ENCODE results near the gene AKAP13.

Gene AKAP13

DNA sequence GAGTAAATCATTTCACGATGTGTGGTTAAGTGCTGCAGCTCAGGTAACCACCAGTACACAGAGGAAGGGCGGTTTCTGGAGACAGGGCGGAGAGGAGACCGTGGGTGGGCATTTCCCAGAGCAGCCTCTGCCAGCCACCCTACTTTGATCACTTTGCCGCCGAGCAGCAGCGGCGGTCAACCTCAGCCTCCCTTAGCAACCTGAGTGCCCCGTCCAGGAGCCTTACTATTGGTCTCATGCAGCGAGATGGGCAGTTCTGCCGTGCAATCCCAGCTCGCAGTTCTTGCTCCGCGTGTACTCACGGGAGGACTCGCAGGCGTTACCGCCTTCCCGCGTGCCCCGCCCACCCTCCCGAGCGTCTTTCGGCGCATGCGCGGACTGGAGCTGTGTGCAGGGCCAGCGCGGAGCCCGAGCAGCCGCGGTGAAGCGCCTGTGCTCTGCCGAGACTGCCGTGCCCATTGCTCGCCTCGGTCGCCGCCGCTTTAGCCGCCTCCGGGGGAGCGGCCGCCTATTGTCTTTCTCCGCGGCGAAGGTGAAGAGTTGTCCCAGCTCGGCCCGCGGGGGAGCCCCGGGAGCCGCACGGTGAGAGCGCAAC, at the start of gene AKAP13:
Gene AKAP13 (plus strand): TSS at position 387 of the 595 bp plus-strand sequence. CDS start 105,118 bp downstream, outside the sequence.
- Histone ChIP-seq H3K27me3 (ENCODE audit: control insufficient read depth, insufficient read depth, low read length) (peaks cover 1% of the 10 kb centered on the region; the same call in 1 of the 2 replicates), H3K27ac (ENCODE audit: low read length) (no peak within 1 kb of the TSS)
- WGBS (ENCODE audit: insufficient coverage, insufficient read length): no CpG with 5 or more reads among the region's 54 CpGs

DNA sequence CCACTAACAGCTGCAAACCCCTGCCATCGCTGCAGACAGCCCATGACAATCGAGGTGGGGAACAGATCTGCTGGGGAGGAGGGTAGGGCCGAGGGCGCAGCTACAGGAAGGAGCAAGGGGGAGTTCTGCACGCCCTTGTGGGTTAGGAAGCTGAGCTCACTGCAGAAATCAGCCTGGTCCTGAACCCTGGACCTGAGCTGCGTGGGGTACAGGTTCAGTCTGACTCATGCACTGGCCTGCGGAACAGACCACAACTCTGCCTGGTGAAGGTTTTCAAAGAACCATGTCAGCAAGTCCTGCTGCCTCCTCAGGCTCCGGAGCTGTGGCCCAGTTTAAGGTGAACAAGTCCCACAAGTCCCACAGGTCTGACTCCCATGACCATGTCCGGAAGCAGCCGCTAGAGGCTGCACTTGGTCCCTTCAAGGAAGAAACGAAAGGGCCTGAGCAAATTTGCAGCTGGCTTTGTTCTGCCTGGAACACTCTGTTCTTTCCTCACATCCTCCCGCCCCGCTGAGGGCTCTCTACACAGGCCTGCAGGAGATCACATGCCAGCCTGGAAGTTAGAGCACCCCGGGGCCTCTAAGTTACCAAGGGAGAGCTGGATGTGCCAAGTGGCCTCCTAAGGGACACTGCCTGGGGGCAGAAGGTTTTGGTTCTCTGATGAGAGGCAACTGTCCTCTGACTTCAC, 49.4 kb upstream of the AKAP13 start:
- no CpG with 5 or more reads among the region's 14 CpGs for WGBS (ENCODE audit: insufficient coverage, insufficient read length)
- Histone ChIP-seq H3K36me3 (ENCODE audit: control insufficient read depth, insufficient read depth, low read length) (no peaks in the 10 kb centered on the region), H3K27ac (ENCODE audit: low read length) (no peak overlapping the region), H3K4me1 (ENCODE audit: control insufficient read depth, insufficient read depth, low read length) (no peaks in the 10 kb centered on the region), H3K9me3 (ENCODE audit: control insufficient read depth, insufficient read depth, low read length) (no peaks in the 10 kb centered on the region), H3K27me3 (ENCODE audit: control insufficient read depth, insufficient read depth, low read length) (no peaks in the 10 kb centered on the region), H3K4me3 (ENCODE audit: low read length) (no peak overlapping the region)
- DNase-seq (ENCODE audit: low read depth, low spot score): peak; percentile 74

More for the DNA sequence above, at the start of gene AKAP13:
- H3K4me1 ChIP-seq (ENCODE audit: control insufficient read depth, insufficient read depth, low read length): no peaks in the 10 kb centered on the region
- H3K9me3 ChIP-seq (ENCODE audit: control insufficient read depth, insufficient read depth, low read length): no peaks in the 10 kb centered on the region
- H3K4me3 ChIP-seq (ENCODE audit: low read length): peak within 1 kb of the TSS; percentile 95
- peak; percentile 98 for DNase-seq (ENCODE audit: low read depth, low spot score)
- H3K36me3 ChIP-seq (ENCODE audit: control insufficient read depth, insufficient read depth, low read length): no peaks in the 10 kb centered on the region

DNA sequence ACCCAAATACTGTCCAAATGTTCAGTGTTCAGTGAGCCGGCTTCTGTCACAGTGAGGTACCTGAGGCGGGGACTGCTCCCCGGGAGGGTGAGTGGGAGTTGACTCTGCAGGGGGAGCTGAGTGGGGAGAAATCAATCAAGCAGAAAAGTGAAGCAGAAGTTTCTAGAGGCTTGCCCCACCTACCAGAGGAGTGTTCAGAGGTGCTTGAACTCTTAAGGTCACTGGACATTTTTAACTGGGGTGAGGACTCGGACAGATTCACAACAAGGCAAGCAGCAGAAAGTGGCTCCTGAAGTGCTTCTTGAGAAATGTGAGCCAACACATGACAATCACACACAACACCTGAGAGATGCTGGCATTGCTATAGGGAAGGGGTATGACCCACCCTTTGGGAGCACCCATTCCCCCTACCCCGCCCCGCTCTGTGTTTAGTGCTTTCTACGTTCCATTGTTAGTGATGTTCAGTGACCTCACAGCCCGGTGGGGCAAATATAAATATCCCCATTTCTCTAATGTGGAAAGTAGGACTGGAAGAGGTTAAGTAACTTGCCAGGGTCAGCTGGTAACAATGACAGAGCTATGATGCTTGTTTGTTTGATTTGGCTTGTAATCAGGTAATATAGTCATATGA, 48.6 kb upstream of the AKAP13 start:
- H3K36me3 ChIP-seq (ENCODE audit: control insufficient read depth, insufficient read depth, low read length): no peaks in the 10 kb centered on the region
- H3K4me3 ChIP-seq (ENCODE audit: low read length): no peak overlapping the region
- H3K27me3 ChIP-seq (ENCODE audit: control insufficient read depth, insufficient read depth, low read length): no peaks in the 10 kb centered on the region
- H3K9me3 ChIP-seq (ENCODE audit: control insufficient read depth, insufficient read depth, low read length): no peaks in the 10 kb centered on the region
- H3K4me1 ChIP-seq (ENCODE audit: control insufficient read depth, insufficient read depth, low read length): no peaks in the 10 kb centered on the region
- H3K27ac ChIP-seq (ENCODE audit: low read length): no peak overlapping the region
- no peak for DNase-seq (ENCODE audit: low read depth, low spot score)
- no CpG with 5 or more reads among the region's 8 CpGs for WGBS (ENCODE audit: insufficient coverage, insufficient read length)

- no peak for DNase-seq (ENCODE audit: low read depth, low spot score)
- Histone ChIP-seq H3K36me3 (ENCODE audit: control insufficient read depth, insufficient read depth, low read length) (no peaks in the 10 kb centered on the region), H3K4me3 (ENCODE audit: low read length) (no peak overlapping the region), H3K27ac (ENCODE audit: low read length) (no peak overlapping the region), H3K9me3 (ENCODE audit: control insufficient read depth, insufficient read depth, low read length) (no peaks in the 10 kb centered on the region), H3K4me1 (ENCODE audit: control insufficient read depth, insufficient read depth, low read length) (no peaks in the 10 kb centered on the region), H3K27me3 (ENCODE audit: control insufficient read depth, insufficient read depth, low read length) (no peaks in the 10 kb centered on the region)
- no CpG with 5 or more reads among the region's 6 CpGs for WGBS (ENCODE audit: insufficient coverage, insufficient read length)
Observed at GRCh38 chr15:85333132-85333831, 47.1 kb upstream of the AKAP13 start.

DNA sequence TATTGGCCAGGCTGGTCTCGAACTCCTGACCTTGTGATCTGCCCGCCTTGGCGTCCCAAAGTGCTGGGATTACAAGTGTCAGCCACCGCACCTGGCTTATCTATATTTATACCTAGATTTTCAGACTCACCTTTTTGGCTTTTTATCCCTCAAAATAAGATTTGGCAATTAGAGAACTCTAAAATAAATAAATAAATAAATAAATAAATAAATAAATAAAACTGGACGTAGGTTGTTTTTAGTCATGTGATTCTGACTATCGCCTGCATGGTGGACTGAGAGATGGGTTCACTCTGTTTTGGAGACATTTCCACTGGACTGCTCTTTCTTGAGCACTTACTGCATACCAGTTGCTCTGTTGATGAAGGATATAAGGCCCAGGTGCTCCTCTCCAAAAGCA, 46.2 kb upstream of the AKAP13 start:
- Histone ChIP-seq H3K27ac (ENCODE audit: low read length) (no peak overlapping the region), H3K4me1 (ENCODE audit: control insufficient read depth, insufficient read depth, low read length) (no peaks in the 10 kb centered on the region), H3K27me3 (ENCODE audit: control insufficient read depth, insufficient read depth, low read length) (no peaks in the 10 kb centered on the region), H3K4me3 (ENCODE audit: low read length) (no peak overlapping the region), H3K9me3 (ENCODE audit: control insufficient read depth, insufficient read depth, low read length) (no peaks in the 10 kb centered on the region), H3K36me3 (ENCODE audit: control insufficient read depth, insufficient read depth, low read length) (no peaks in the 10 kb centered on the region)
- DNase-seq (ENCODE audit: low read depth, low spot score): no peak
- WGBS (ENCODE audit: insufficient coverage, insufficient read length): no CpG with 5 or more reads among the region's 6 CpGs

- no peaks in the 10 kb centered on the region for H3K4me1 ChIP-seq (ENCODE audit: control insufficient read depth, insufficient read depth, low read length)
- H3K27ac ChIP-seq (ENCODE audit: low read length): no peak overlapping the region
- no peaks in the 10 kb centered on the region for H3K36me3 ChIP-seq (ENCODE audit: control insufficient read depth, insufficient read depth, low read length)
- no peak for DNase-seq (ENCODE audit: low read depth, low spot score)
- whole genome bisulfite sequencing (ENCODE audit: insufficient coverage, insufficient read length): no CpG with 5 or more reads among the region's 13 CpGs
- H3K9me3 ChIP-seq (ENCODE audit: control insufficient read depth, insufficient read depth, low read length): no peaks in the 10 kb centered on the region
- no peak overlapping the region for H3K4me3 ChIP-seq (ENCODE audit: low read length)
- H3K27me3 ChIP-seq (ENCODE audit: control insufficient read depth, insufficient read depth, low read length): no peaks in the 10 kb centered on the region
Observed at GRCh38 chr15:85335193-85335942, 45.0 kb upstream of the AKAP13 start.

GRCh38 chr15:85336880-85337279, 43.5 kb upstream of the AKAP13 start:
- Histone ChIP-seq H3K4me1 (ENCODE audit: control insufficient read depth, insufficient read depth, low read length) (no peaks in the 10 kb centered on the region), H3K27ac (ENCODE audit: low read length) (no peak overlapping the region), H3K4me3 (ENCODE audit: low read length) (no peak overlapping the region), H3K9me3 (ENCODE audit: control insufficient read depth, insufficient read depth, low read length) (no peaks in the 10 kb centered on the region), H3K36me3 (ENCODE audit: control insufficient read depth, insufficient read depth, low read length) (no peaks in the 10 kb centered on the region), H3K27me3 (ENCODE audit: control insufficient read depth, insufficient read depth, low read length) (no peaks in the 10 kb centered on the region)
- no CpG with 5 or more reads among the region's 5 CpGs for WGBS (ENCODE audit: insufficient coverage, insufficient read length)
- DNase-seq (ENCODE audit: low read depth, low spot score): no peak

DNA sequence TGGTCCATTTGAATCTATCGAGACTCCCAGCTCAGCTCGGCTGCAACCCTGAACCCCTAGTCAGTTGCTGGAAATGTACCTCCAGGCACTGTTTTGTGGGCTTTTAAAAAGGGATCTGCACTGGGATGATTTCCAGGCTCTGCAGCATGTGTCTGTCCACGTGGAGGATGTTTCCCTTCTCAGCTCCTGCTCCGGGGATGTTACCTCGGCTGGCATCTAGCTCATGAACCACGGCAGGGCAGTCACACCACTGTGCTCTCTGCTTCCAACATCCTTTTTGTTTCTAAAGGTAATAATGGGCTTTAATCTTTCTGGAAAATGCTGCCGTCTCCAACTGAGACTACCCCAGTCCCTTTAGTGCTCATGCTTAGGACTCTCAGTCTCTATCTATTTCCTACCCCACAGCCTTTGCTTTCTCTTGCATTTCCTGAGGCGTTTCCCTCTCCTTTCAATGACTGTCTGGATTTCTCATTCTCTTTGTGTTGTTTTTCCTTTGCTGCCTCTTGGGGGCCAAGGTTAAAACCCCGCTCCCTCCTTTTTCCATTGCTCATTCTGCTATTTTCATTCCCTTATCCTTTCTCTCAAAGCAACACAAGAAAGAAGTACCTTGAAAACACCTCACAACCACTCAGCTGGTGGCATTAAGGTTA, 42.9 kb upstream of the AKAP13 start:
- no peaks in the 10 kb centered on the region for H3K36me3 ChIP-seq (ENCODE audit: control insufficient read depth, insufficient read depth, low read length)
- H3K27me3 ChIP-seq (ENCODE audit: control insufficient read depth, insufficient read depth, low read length): no peaks in the 10 kb centered on the region
- H3K27ac ChIP-seq (ENCODE audit: low read length): no peak overlapping the region
- H3K4me1 ChIP-seq (ENCODE audit: control insufficient read depth, insufficient read depth, low read length): no peaks in the 10 kb centered on the region
- DNase-seq (ENCODE audit: low read depth, low spot score): no peak
- H3K9me3 ChIP-seq (ENCODE audit: control insufficient read depth, insufficient read depth, low read length): no peaks in the 10 kb centered on the region
- H3K4me3 ChIP-seq (ENCODE audit: low read length): no peak overlapping the region
- WGBS (ENCODE audit: insufficient coverage, insufficient read length): no CpG with 5 or more reads among the region's 9 CpGs

GRCh38 chr15:85340321-85340665, 40.1 kb upstream of the AKAP13 start:
- DNase-seq (ENCODE audit: low read depth, low spot score): no peak
- Histone ChIP-seq H3K9me3 (ENCODE audit: control insufficient read depth, insufficient read depth, low read length) (no peaks in the 10 kb centered on the region), H3K4me3 (ENCODE audit: low read length) (no peak overlapping the region), H3K27ac (ENCODE audit: low read length) (no peak overlapping the region), H3K36me3 (ENCODE audit: control insufficient read depth, insufficient read depth, low read length) (no peaks in the 10 kb centered on the region), H3K4me1 (ENCODE audit: control insufficient read depth, insufficient read depth, low read length) (no peaks in the 10 kb centered on the region), H3K27me3 (ENCODE audit: control insufficient read depth, insufficient read depth, low read length) (no peaks in the 10 kb centered on the region)
- no CpG with 5 or more reads among the region's 1 CpG for whole genome bisulfite sequencing (ENCODE audit: insufficient coverage, insufficient read length)

- no peak for DNase-seq (ENCODE audit: low read depth, low spot score)
- Histone ChIP-seq H3K9me3 (ENCODE audit: control insufficient read depth, insufficient read depth, low read length) (no peaks in the 10 kb centered on the region), H3K4me1 (ENCODE audit: control insufficient read depth, insufficient read depth, low read length) (no peaks in the 10 kb centered on the region), H3K27me3 (ENCODE audit: control insufficient read depth, insufficient read depth, low read length) (no peaks in the 10 kb centered on the region), H3K36me3 (ENCODE audit: control insufficient read depth, insufficient read depth, low read length) (no peaks in the 10 kb centered on the region), H3K4me3 (ENCODE audit: low read length) (no peak overlapping the region), H3K27ac (ENCODE audit: low read length) (no peak overlapping the region)
Observed at GRCh38 chr15:85340852-85341251, 39.6 kb upstream of the AKAP13 start.

Data from iPS DF 6.9 (cell line).